Muscle layer of duodenum (tissue), 2 donors: ENCODE results near the gene CD59.

Experiments
- H3K27ac ChIP-seq: one replicate; pipeline ENCODE4 v1.7.0; 2013; ENCODE audit warnings: mild to moderate bottlenecking, low read length
- H3K27me3 ChIP-seq: one replicate; pipeline ENCODE4 v1.7.0; 2013; ENCODE audit warnings: low read depth, mild to moderate bottlenecking, control low read depth, low read length
- H3K36me3 ChIP-seq, 2 donors: one replicate each; pipeline ENCODE4 v1.7.0; 2013; ENCODE audit warnings: low read length in 2 of 2, control low read depth in 1 of 2, mild to moderate bottlenecking in 1 of 2; ENCODE audit not compliant: insufficient read depth in 2 of 2, control insufficient read depth in 1 of 2
- H3K4me1 ChIP-seq, 2 donors: one replicate each; pipeline ENCODE4 v1.7.0; 2013; ENCODE audit warnings: low read length in 2 of 2, mild to moderate bottlenecking in 2 of 2, control low read depth in 1 of 2, moderate library complexity in 1 of 2; ENCODE audit not compliant: insufficient read depth in 2 of 2, control insufficient read depth in 1 of 2
- H3K4me3 ChIP-seq, 2 donors: one replicate each; pipeline ENCODE4 v1.7.0; 2013; ENCODE audit warnings: low read length in 2 of 2, low read depth in 1 of 2, mild to moderate bottlenecking in 1 of 2
- H3K9me3 ChIP-seq, 2 donors: one replicate each; pipeline ENCODE4 v1.7.0; 2013; ENCODE audit warnings: low read length in 2 of 2, control low read depth in 1 of 2, mild to moderate bottlenecking in 1 of 2; ENCODE audit not compliant: control insufficient read depth in 1 of 2
- donor health status: healthy.

Gene CD59

DNA sequence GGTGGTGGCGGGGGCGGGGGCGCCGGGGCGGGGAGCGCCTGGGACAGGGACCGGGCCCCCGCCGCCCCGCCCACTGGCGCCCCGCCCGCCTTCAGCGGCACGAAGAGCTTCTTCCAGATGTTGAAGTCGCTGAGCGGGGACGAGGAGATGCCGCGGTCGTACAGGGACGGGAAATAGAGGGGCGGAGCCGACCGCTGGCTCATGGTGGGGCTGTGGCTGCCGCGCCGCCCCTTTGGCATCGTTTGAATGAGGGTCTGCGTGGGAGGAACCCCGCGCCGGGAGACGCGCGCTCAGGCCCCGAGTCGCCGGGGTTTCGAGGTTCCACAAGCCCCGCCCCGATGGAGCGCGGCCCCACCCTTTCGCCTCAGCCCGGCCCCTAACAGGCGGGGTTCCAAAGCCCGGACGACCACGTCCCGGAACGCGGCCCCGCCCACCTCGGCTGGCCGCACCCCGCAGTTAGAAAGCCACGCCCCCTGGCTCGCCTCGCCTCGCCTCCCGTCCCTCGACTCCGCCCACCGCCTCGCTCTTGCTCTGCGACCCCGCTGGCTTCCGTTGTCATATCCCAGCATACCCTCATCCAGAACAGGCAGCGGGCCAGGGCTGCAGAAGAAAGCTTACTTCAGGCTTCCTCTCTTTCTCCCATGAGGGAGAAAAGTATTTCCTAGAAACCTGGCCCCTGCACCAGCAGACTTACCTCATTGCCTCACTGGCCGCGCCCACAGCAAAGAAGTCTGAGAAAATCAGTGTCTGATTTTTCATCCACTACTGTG is 35.5 kb downstream of the CD59 start, which contains the start of gene C11orf91:
TSS of gene C11orf91 (minus strand) at position 325 of the 770 bp plus-strand sequence. CDS start at position 239, 86 bp downstream.
- Histone ChIP-seq H3K27me3 (no peaks in the 10 kb centered on the region), H3K36me3 (peaks cover 0 to 8% of the 10 kb centered on the region in 2 donors), H3K4me3 (peak within 1 kb of the TSS; percentile 64 to 66), H3K9me3 (no peaks in the 10 kb centered on the region), H3K4me1 (peaks cover 0 to 4% of the 10 kb centered on the region in 2 donors), H3K27ac (peak within 1 kb of the TSS; percentile 58)

GRCh38 chr11:33700063-33700501 is 36.1 kb downstream of the CD59 start:
- H3K9me3 ChIP-seq: no peaks in the 10 kb centered on the region
- no peaks in the 10 kb centered on the region for H3K27me3 ChIP-seq
- peaks cover 0 to 2% of the 10 kb centered on the region in 2 donors for H3K36me3 ChIP-seq
- H3K27ac ChIP-seq: no peak overlapping the region
- H3K4me1 ChIP-seq: peaks cover 0 to 4% of the 10 kb centered on the region in 2 donors
- peak overlapping the region in 1 of 2 donors; percentile 66 for H3K4me3 ChIP-seq

- peak overlapping the region in 1 of 2 donors; percentile 66 for H3K4me3 ChIP-seq
Measured at GRCh38 chr11:33699515-33700062, 36.6 kb downstream of the CD59 start.

DNA sequence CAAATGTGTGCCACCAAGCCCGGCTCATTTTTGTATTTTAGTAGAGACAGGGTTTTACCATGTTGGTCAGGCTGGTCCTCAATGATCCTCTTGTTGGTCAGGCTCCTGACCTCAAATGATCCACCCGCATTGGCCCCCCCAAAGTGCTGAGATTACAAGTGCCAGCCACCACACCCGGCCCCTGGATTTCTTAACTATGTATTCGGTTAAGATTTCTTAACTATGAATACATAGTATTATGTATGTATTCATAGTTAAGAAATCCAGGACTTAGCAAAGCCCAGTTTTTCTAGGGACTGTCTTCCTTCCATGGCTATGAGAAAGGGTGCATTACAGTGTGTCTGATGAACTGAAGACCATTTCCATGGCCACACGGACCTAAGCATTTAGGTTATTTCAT is 37.3 kb downstream of the CD59 start:
- Histone ChIP-seq H3K36me3 (no peaks in the 10 kb centered on the region), H3K4me3 (no peak overlapping the region), H3K9me3 (no peaks in the 10 kb centered on the region), H3K27ac (no peak overlapping the region), H3K4me1 (peaks cover 0 to 4% of the 10 kb centered on the region in 2 donors), H3K27me3 (no peaks in the 10 kb centered on the region)

More at GRCh38 chr11:33699515-33700062, 36.6 kb downstream of the CD59 start:
- Histone ChIP-seq H3K36me3 (no peaks in the 10 kb centered on the region), H3K27ac (no peak overlapping the region), H3K9me3 (no peaks in the 10 kb centered on the region), H3K27me3 (no peaks in the 10 kb centered on the region), H3K4me1 (peaks cover 0 to 4% of the 10 kb centered on the region in 2 donors)

GRCh38 chr11:33697997-33698396 is 38.2 kb downstream of the CD59 start:
- Histone ChIP-seq H3K4me3 (no peak overlapping the region), H3K27me3 (no peaks in the 10 kb centered on the region), H3K4me1 (peaks cover 0 to 4% of the 10 kb centered on the region in 2 donors), H3K9me3 (no peaks in the 10 kb centered on the region), H3K27ac (no peak overlapping the region), H3K36me3 (no peaks in the 10 kb centered on the region)

DNA sequence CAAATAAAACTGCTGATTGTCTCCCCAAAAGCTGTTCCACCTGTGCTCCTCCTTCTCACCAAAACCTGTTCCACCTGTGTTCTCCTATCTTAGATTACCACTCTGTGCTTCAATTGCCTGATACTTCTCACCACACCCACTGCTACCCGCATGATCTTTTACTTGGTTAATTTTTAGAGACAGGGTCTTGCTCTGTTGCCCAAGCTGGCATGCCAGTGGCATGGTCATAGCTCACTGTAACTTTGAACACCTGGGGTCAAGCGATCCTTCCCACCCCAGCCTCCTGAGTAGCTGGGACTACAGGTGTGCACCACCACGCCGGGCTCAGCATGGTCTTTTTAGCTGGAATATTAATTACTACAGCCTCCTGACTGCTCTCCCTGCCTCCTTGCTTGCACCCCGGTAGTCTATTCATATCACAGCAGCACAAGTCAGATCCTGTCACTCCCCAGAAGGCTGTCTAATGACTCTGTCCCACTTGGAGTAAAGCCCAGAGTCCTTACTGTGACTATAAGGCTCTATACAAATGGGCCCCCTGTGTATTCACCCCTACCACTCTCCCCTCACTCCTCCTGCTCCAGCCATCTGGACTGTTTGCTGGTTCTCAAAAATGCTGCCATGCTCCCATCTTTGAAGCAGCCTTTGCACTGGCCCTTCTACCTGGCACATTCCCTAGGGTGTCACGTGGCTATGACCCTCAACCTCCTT is 39.1 kb downstream of the CD59 start:
- Histone ChIP-seq H3K4me3 (no peak overlapping the region), H3K4me1 (peaks cover 0 to 8% of the 10 kb centered on the region in 2 donors), H3K27me3 (no peaks in the 10 kb centered on the region), H3K36me3 (no peaks in the 10 kb centered on the region), H3K27ac (no peak overlapping the region), H3K9me3 (no peaks in the 10 kb centered on the region)

DNA sequence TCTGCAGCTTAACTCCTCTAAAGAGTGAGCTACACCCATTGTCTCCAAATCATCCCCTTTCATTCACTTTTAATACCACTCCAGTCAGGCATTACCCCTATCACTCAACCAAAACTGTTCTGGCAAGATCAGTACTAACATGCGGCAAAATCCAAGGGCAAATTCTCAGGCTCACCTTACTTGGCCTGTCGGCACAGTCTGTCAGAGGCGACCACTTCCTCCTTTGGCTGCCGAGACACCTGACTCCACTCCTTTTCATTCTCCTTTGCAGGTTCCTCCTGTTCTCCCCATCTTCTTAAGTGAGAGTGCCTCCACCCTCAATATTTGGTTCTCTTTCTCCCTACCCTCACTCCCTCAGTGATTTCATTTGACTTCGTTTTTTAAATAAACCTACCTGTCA is 39.8 kb downstream of the CD59 start:
- Histone ChIP-seq H3K27me3 (no peaks in the 10 kb centered on the region), H3K4me3 (no peak overlapping the region), H3K36me3 (peaks cover 0 to 3% of the 10 kb centered on the region in 2 donors), H3K9me3 (no peaks in the 10 kb centered on the region), H3K27ac (no peak overlapping the region), H3K4me1 (peaks cover 0 to 12% of the 10 kb centered on the region in 2 donors)

DNA sequence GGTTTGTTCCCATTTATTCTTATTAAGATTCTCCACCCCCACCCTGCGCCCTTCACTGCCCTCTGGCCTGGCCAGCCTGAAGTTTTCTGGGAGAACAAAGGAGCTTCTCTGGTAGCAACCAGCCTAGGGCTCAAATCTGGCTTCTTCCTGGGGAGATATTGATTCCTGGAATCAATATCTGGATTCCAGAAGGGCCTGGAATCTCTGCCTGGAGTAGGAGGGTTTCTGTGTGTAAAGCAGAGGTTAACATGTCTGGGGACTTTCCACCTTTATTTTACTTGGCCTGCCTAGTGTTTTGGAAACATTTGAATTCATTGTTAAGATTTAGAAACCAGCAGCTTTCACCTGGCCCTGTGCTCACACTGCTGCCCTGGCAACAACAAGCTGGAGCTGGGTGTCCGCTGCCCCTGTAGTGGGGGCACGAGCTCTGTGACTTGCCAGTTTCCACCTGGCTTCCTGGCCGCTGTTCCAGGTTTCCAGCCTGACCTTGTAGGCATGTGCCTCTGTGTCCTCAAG is 41.1 kb downstream of the CD59 start:
- Histone ChIP-seq H3K36me3 (peaks cover 0 to 6% of the 10 kb centered on the region in 2 donors), H3K27ac (no peak overlapping the region), H3K9me3 (no peaks in the 10 kb centered on the region), H3K4me1 (peaks cover 0 to 18% of the 10 kb centered on the region in 2 donors), H3K27me3 (no peaks in the 10 kb centered on the region), H3K4me3 (no peak overlapping the region)

DNA sequence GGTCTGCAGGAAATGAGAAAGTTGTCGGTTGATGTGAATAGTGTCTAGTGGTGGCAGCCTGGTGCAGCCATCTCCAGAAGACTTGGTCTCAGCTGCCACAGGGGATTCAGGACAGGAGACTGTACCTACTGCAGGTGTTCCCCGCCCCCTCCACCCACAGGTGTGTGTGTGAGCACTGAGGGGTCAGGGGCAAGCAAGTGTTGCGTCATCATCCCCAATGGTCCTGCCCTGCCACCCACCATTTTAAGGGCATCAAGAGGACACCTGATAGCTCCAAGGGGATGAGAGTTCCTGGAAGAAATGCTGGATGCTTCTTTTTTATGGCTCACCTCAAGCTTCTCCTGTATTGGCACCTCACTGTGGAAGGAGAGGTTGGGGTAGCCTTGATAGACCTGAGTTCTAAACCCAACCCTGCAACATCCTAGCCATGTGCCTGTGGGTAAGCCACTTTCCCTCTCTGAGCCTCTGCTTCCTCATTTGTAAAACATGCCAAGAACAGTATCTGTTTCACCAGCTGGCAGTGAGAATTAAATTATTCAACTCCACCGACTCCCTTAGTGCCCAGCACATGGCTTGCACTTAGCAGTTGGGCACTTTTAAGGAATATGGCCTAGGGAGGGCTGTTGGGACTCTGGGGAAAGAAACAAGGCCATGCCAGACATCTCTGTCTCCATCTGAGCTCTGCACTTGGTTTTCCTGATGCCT is 41.7 kb downstream of the CD59 start:
- Histone ChIP-seq H3K9me3 (no peaks in the 10 kb centered on the region), H3K27ac (no peak overlapping the region), H3K27me3 (no peaks in the 10 kb centered on the region), H3K4me1 (peaks cover 0 to 18% of the 10 kb centered on the region in 2 donors), H3K4me3 (no peak overlapping the region), H3K36me3 (peaks cover 0 to 11% of the 10 kb centered on the region in 2 donors)

GRCh38 chr11:33692541-33692940 is 43.7 kb downstream of the CD59 start:
- H3K27ac ChIP-seq: peak overlapping the region; percentile 82
- H3K4me3 ChIP-seq: no peak overlapping the region
- H3K36me3 ChIP-seq: peaks cover 0 to 11% of the 10 kb centered on the region in 2 donors
- peaks cover 0 to under 1% of the 10 kb centered on the region in 2 donors for H3K9me3 ChIP-seq
- peaks cover 0 to 18% of the 10 kb centered on the region in 2 donors for H3K4me1 ChIP-seq
- H3K27me3 ChIP-seq: no peaks in the 10 kb centered on the region
